ENCODE data around the gene SERGEF. TPM values are rescaled to one million over a fixed set of nuclear protein-coding genes. Genes with fewer than 3 reads are reported as not detected.

SERGEF gene
- total and polyA plus RNA-seq, 11 donors, result 11.6 to 55.0 (median 22.1) TPM

DNA sequence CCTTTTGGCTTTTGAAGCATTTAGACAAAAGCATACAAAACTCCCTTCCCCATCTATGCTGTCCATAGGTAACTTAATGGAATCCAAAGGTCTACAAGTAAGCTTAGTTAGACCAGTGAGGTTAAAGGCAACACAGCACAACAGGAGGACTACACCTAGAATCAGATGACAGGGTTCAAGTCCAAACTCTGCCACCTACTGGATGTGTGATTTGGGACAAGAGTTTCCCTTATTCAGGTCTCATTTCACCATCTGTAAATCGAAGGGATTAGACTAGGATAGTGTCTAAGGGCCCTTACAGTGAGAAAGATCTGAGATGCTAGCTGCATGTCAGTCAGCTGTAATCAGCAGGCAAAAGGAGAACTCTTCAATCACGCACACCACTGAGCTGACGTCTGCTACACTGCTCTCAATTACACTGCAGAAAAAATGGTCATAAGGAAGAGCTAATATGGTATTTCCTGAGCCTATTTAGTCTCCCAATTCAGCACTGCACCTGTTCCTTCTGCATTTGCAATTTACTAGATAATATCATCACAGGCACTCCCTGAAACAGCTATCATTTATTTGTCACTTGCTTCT is 82.2 kb downstream of the SERGEF start:
- 83 to 94% (median 88%) methylated on average over 3 of the region's 3 CpGs for WGBS, 4 donors
- Histone ChIP-seq H3K9me3 (peaks cover 0 to 6% (median 0%) of the 10 kb centered on the region in 12 donors), H3K27me3 (no peaks in the 10 kb centered on the region), H3K36me3 (peaks cover 0 to 4% (median 0%) of the 10 kb centered on the region in 9 donors), H3K4me3 (no peak overlapping the region), H3K27ac (no peak overlapping the region), H3K4me1 (peaks cover 0 to 7% (median 0%) of the 10 kb centered on the region in 12 donors)
- DNase-seq (no peak), ATAC-seq (no peak)
- TF ChIP-seq, protein P1, sequence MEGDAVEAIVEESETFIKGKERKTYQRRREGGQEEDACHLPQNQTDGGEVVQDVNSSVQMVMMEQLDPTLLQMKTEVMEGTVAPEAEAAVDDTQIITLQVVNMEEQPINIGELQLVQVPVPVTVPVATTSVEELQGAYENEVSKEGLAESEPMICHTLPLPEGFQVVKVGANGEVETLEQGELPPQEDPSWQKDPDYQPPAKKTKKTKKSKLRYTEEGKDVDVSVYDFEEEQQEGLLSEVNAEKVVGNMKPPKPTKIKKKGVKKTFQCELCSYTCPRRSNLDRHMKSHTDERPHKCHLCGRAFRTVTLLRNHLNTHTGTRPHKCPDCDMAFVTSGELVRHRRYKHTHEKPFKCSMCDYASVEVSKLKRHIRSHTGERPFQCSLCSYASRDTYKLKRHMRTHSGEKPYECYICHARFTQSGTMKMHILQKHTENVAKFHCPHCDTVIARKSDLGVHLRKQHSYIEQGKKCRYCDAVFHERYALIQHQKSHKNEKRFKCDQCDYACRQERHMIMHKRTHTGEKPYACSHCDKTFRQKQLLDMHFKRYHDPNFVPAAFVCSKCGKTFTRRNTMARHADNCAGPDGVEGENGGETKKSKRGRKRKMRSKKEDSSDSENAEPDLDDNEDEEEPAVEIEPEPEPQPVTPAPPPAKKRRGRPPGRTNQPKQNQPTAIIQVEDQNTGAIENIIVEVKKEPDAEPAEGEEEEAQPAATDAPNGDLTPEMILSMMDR (IDR thresholded peaks at IDR 0.05), result no peak
- TF ChIP-seq POLR2A (IDR thresholded peaks at IDR 0.05), result no peak
- intact Hi-C loops (cut with DNase I), result no loop called here

DNA sequence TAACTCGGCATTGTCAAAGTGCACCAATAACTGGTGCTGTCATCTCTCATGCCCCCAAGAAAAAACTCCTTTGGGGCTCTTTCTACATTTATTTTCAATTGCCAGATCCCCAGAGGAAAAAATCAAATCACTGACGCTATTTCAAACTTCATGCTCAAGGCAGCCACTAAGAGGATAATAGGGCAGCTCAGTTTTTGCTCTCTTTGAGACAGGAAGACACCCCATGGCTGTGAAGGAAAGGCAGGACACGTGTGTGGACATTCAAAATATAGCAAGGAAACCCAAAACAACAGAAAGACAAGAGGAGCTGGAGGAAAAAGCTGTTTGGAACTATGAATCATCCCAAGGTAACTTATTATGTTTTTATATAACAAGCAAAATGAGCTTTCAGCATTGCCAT is 83.7 kb downstream of the SERGEF start:
- Histone ChIP-seq H3K9me3 (peaks cover 0 to 6% (median 0%) of the 10 kb centered on the region in 12 donors), H3K27ac (no peak overlapping the region), H3K36me3 (peaks cover 0 to 4% (median 0%) of the 10 kb centered on the region in 9 donors), H3K27me3 (no peaks in the 10 kb centered on the region), H3K4me3 (no peak overlapping the region), H3K4me1 (peaks cover 0 to 9% (median 0%) of the 10 kb centered on the region in 12 donors)
- no peak for ATAC-seq
- intact Hi-C loops (cut with DNase I), result no loop called here
- 84 to 86% (median 85%) methylated on average over 3 of the region's 3 CpGs for WGBS, 4 donors
- TF ChIP-seq, protein P1 (IDR thresholded peaks at IDR 0.05), result no peak
- DNase-seq, result no peak

DNA sequence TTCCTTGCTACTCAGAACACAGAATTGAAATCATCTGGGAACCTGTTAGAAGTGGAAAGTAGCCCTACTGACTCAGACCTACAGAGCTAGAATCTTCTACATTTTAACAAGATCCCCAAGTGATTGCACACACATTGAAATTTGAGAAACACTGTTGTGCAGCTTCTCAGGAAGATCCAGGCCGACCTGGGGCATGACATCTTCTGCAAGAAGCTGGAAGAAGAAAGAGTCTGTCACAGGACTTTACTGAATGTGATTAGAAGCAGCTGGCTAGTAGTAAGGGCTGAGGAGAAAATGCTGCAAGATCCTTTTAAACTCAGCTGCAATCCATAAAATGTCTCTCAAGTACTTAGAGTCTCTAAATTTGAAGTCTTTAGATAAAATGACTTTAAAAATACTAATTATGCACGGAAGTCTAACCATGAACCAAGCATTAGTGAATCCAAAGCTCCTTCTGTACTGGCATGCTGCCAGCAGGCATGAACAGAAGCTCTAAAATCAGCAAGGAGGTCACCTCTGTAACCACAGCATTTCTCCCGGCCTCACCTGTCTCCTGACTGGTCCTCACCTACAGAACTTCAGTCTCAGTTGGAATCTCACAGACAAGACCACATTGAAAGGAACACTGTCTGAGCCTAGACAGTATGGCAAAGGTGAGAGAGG is 85.0 kb downstream of the SERGEF start:
- Histone ChIP-seq H3K4me1 (peaks cover 0 to 23% (median 6%) of the 10 kb centered on the region in 12 donors), H3K9me3 (peaks cover 0 to 4% (median 0%) of the 10 kb centered on the region in 12 donors), H3K36me3 (peaks cover 0 to 4% (median 0%) of the 10 kb centered on the region in 9 donors), H3K27me3 (no peaks in the 10 kb centered on the region), H3K27ac (no peak overlapping the region), H3K4me3 (no peak overlapping the region)
- 55 to 70% (median 63%) methylated on average over 3 of the region's 3 CpGs for WGBS, 4 donors
- DNase-seq, result peak in 1 of 5 donors; percentile 24
- ATAC-seq, result no peak
- intact Hi-C loops (cut with DNase I), result no loop called here
- TF ChIP-seq, protein P1 (IDR thresholded peaks at IDR 0.05), result no peak
- TF ChIP-seq POLR2A (IDR thresholded peaks at IDR 0.05), result no peak

DNA sequence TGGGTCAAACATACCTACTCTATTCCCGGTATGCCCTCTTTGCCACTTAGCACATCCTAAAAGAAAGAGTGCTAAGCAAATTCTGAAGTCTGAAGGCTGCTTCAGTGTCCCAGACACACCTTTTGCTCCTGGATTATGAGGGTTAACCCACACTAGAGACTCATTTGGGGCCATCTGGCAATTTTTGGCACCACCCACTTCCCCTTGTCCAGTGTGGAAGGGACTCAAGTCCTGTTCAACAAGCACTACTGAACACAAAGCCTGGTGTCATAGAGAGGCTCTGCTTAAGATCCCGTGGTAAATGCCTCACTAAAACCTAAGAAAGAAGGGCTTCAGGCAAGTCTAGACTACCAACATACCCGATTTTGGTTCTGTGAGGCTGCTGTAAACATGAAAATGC is 85.8 kb downstream of the SERGEF start:
- Histone ChIP-seq H3K27me3 (no peaks in the 10 kb centered on the region), H3K4me1 (peaks cover 0 to 30% (median 7%) of the 10 kb centered on the region in 12 donors), H3K9me3 (no peaks in the 10 kb centered on the region), H3K27ac (no peak overlapping the region), H3K36me3 (peaks cover 0 to 4% (median 0%) of the 10 kb centered on the region in 9 donors), H3K4me3 (no peak overlapping the region)
- 84 to 95% (median 90%) methylated on average over 3 of the region's 3 CpGs for WGBS, 4 donors
- intact Hi-C loops (cut with DNase I), result no loop called here
- DNase-seq (no peak), ATAC-seq (no peak)
- no peak for TF ChIP-seq POLR2A (IDR thresholded peaks at IDR 0.05)
- TF ChIP-seq, protein P1 (IDR thresholded peaks at IDR 0.05), result no peak

All from heart left ventricle (tissue), 16 donors.